ENCODE measurements around the gene PPIL6.

DNA sequence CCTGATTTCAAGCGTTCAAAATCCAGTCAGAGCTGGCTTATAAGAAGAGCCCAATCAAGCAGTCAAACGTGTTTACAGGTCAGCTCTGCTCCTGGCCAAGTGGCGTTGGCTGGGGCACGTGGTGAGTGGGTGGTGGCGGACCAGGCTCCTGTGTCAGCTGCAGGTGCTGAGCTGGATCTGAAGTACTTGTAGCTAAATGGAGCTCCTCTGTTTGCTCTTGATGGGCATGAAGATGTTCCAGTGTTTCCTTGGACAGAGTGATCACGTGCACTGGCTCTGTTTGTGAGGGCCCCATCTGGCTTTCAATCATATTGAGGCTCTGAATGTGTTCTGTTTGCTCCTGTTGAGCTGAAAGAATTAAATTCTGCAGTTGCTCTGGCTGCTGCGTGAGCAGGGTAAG lies 25.3 kb upstream of the PPIL6 start:
- TF ChIP-seq POLR2A (IDR thresholded peaks at IDR 0.05; ENCODE audit: low read depth, low read length) (no peak), SPI1 (IDR thresholded peaks at IDR 0.05; ENCODE audit: low read depth, low read length) (no peak), POU2F2 (IDR thresholded peaks at IDR 0.05; ENCODE audit: low read depth, low read length) (no peak)

All from GM12891 (cell line).